ENCODE results near the gene ERCC8. TPM values are rescaled to one million over a fixed set of nuclear protein-coding genes. Genes with fewer than 3 reads are reported as not detected.

ERCC8 gene
- total RNA-seq, 2 donors from 2014 or later, result 8.9 to 9.1 TPM

DNA sequence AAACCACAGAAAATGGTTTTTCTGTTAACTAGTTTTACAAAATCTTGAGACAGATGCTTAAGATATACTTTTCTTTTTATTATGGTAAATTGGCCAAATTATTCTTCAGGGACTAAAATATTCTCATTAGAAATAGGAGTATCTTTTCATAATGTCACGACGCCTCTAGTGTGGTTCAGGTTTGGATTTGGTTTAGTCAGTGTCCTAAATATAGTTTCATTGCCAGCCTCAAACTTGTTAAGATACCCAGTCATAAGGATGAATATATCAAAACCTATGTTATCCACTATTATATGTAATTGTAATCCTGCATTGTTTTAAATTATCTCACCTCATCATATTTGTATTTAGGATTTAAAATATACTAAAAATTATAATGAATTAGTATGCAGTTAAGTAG is 13.8 kb upstream of the ERCC8 start:
- DNase-seq (ENCODE audit: low spot score), result no peak
- no peaks in the 10 kb centered on the region for H3K9me3 Mint-ChIP-seq
- no peak overlapping the region for H3K4me3 Mint-ChIP-seq
- peaks cover 10% of the 10 kb centered on the region for H3K36me3 Mint-ChIP-seq
- no peak overlapping the region for H3K27ac Mint-ChIP-seq
- H3K27me3 Mint-ChIP-seq, result no peaks in the 10 kb centered on the region
- peaks cover 3% of the 10 kb centered on the region in 2 donors for H3K4me1 Mint-ChIP-seq (ENCODE audit: low read depth in 2 of 2)
- no peak for ATAC-seq

DNA sequence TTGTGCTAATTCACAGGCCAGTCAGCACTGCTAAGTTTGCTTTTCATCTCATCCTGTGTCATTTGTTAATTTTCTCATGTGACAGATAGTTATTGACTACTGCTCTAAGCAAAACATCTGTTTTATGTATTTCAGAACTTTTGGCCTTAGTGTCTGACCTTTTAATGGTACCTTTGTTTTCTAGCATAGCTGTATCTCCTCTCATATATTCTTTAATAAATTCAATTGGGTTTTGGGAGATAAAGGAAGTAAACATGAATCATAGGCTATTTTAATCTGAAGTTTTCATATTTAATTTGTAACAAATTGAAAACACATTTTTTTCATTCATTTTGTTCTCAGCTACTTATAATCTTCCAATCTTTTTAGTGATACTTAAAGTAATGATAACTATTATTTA is 13.2 kb upstream of the ERCC8 start:
- Mint-ChIP-seq H3K36me3 (peaks cover 10% of the 10 kb centered on the region), H3K4me3 (no peak overlapping the region), H3K9me3 (no peaks in the 10 kb centered on the region), H3K27me3 (no peaks in the 10 kb centered on the region), H3K4me1 (ENCODE audit: low read depth in 2 of 2) (no peaks in the 10 kb centered on the region), H3K27ac (no peak overlapping the region)
- ATAC-seq, result no peak
- DNase-seq (ENCODE audit: low spot score), result no peak

DNA sequence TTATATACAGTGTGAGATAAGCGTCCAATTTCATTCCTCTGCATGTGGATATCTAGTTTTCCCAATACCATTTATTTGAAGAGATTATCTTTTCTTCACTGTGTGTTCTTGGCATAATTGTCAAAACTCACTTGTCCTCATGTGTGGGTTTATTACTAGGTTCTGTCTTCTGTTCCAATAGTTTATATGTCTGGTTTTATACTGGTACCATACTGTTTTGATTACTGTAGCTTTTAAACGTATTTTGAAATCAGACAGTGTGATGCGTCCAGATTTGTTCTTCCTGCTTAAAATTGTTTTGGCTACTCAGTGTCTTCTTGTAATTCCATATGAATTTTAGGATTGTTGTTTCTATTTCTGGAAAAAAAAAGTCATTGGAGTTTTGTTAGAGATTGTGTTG is 10.4 kb upstream of the ERCC8 start:
- Mint-ChIP-seq H3K4me3 (no peak overlapping the region), H3K27ac (no peak overlapping the region), H3K36me3 (peaks cover 10% of the 10 kb centered on the region), H3K4me1 (ENCODE audit: low read depth in 2 of 2) (no peaks in the 10 kb centered on the region), H3K9me3 (no peaks in the 10 kb centered on the region), H3K27me3 (no peaks in the 10 kb centered on the region)
- no peak for DNase-seq (ENCODE audit: low spot score)
- no peak for ATAC-seq

DNA sequence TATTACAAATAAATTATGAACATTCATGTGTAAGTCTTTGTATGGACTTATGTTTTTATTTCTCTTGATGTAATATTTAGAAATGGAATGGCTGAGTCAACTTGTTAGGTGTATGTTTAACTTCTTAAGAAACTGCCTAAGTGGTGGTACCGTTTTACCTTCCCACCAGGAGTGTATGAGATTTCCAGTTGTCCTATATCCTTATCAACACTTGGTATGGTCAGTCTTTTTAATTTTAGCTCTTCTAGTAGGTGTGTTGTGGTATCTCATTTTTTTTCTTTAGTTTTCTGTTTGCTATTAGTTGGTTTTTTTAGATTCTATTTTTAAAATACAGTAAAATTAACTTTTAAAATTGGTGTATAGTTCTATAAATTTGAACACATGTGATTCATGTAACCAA is 3.9 kb upstream of the ERCC8 start:
- DNase-seq (ENCODE audit: low spot score), result no peak
- ATAC-seq, result no peak
- Mint-ChIP-seq H3K27ac (no peak overlapping the region), H3K9me3 (no peaks in the 10 kb centered on the region), H3K4me1 (ENCODE audit: low read depth in 2 of 2) (peaks cover 9 to 22% of the 10 kb centered on the region in 2 donors), H3K27me3 (no peaks in the 10 kb centered on the region), H3K36me3 (no peaks in the 10 kb centered on the region), H3K4me3 (no peak overlapping the region)

DNA sequence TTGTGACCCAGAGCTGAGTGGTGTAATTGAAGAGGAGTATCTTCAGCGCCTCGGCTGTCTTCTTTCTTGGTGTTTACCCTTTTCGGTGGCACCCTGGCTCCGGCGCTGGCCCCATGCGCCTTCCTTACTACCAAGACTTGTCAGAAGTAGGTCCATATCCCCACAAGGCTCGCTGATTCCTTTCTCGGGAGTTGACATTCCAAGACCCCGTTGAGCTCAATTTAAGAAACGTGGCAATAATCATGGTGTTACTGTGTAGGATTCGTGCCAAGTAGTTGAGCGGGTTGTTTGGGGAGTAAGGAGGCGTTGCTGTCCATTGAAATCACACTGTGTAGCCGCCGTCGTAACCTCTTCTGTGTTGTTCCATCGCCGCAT is 930 bp upstream of the ERCC8 start:
- Mint-ChIP-seq H3K4me1 (ENCODE audit: low read depth in 2 of 2) (peaks cover 12 to 22% of the 10 kb centered on the region in 2 donors), H3K27me3 (no peaks in the 10 kb centered on the region), H3K4me3 (no peak overlapping the region), H3K36me3 (no peaks in the 10 kb centered on the region), H3K9me3 (no peaks in the 10 kb centered on the region), H3K27ac (no peak overlapping the region)
- no peak for DNase-seq (ENCODE audit: low spot score)
- peak in 1 of 2 donors; percentile 21 for ATAC-seq

DNA sequence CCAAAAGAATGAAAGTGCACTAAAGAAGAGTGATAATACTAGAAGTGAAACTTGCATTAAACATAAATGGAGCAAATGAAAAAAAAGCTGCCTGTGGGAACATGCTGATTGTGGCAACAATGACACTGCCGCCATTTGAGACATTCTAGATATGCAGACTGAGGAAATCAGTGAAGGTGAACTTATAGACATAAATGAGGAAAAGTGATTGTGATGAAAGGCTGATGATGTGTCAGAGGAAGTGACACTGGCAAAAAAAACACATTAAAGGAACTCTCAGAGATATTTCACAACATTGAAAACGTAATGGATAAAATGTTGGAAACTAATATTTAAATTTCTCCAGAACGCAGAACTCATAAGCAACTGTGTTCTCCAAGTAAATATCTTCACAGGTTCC is 1.2 kb downstream of the ERCC8 start:
- H3K4me1 Mint-ChIP-seq (ENCODE audit: low read depth in 2 of 2), result peaks cover 12 to 16% of the 10 kb centered on the region in 2 donors
- H3K4me3 Mint-ChIP-seq, result no peak overlapping the region
- H3K27me3 Mint-ChIP-seq, result no peaks in the 10 kb centered on the region
- no peaks in the 10 kb centered on the region for H3K36me3 Mint-ChIP-seq
- ATAC-seq (no peak), DNase-seq (ENCODE audit: low spot score) (no peak)
- H3K27ac Mint-ChIP-seq, result no peak overlapping the region
- no peaks in the 10 kb centered on the region for H3K9me3 Mint-ChIP-seq

DNA sequence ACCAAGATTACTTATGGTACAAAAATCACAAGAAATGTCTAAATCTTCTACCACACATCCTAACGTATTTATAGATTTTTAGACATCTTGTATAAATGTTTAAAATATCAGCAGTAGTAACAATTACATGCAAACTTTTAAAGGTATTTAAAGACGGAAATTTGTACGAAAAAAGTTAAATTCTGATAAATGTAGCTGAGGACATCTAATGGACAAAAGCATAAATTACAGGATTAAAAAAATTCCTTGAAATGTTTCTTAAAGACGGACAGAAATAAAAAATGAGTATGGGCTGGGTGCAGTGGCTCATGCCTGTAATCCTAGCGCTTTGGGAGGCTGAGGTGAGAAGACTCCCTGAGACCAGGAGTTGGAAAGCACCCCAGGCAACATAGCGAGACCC is 15.8 kb downstream of the ERCC8 start:
- H3K27me3 Mint-ChIP-seq, result no peaks in the 10 kb centered on the region
- H3K4me3 Mint-ChIP-seq, result no peak overlapping the region
- no peaks in the 10 kb centered on the region for H3K4me1 Mint-ChIP-seq (ENCODE audit: low read depth in 2 of 2)
- peaks cover 9% of the 10 kb centered on the region for H3K36me3 Mint-ChIP-seq
- ATAC-seq, result no peak
- DNase-seq (ENCODE audit: low spot score), result no peak
- H3K27ac Mint-ChIP-seq, result no peak overlapping the region
- H3K9me3 Mint-ChIP-seq, result no peaks in the 10 kb centered on the region

DNA sequence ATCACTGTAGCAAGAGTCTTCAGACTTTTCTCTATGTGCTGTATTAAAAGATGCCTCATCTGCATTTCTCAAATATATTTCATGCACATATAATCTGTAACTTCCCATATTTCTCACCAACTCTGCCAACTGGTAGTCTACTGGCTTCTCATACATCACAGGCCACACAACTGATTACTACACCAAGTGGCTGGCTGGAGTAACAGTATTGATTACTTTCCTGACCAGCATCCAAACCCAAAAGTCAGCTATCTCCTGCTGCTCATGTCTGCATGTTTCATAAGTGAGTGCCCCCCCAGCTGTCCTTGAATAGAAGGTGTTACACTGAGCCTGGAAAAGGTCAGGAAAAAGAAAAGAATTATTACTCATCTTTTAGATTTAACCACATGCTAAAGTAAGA is 17.4 kb downstream of the ERCC8 start:
- no peaks in the 10 kb centered on the region for H3K4me1 Mint-ChIP-seq (ENCODE audit: low read depth in 2 of 2)
- ATAC-seq, result no peak
- no peaks in the 10 kb centered on the region for H3K9me3 Mint-ChIP-seq
- no peak overlapping the region for H3K4me3 Mint-ChIP-seq
- no peak for DNase-seq (ENCODE audit: low spot score)
- H3K27me3 Mint-ChIP-seq, result no peaks in the 10 kb centered on the region
- no peak overlapping the region for H3K27ac Mint-ChIP-seq
- peaks cover 9% of the 10 kb centered on the region for H3K36me3 Mint-ChIP-seq

DNA sequence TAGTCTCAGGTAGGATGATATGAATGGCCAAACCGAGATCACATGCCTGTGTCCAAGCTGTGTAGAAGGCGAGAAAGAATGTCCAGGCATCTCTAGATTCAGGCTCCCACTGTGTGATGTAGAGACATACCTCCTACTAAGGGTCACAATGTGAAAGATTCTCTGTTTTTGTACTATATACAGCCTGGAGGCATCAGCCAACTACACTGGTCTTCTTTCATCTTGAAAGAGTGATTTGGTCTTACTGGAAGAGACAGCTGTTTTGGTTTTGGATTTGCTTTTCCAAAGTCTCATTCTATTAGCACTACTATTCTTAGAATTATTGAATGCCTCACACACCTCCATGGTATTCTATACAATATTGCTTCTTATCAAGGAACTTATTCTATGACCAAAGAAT is 26.4 kb downstream of the ERCC8 start:
- Mint-ChIP-seq H3K9me3 (peaks cover 2% of the 10 kb centered on the region), H3K4me3 (no peak overlapping the region), H3K27me3 (no peaks in the 10 kb centered on the region), H3K27ac (no peak overlapping the region), H3K4me1 (ENCODE audit: low read depth in 2 of 2) (no peaks in the 10 kb centered on the region), H3K36me3 (peaks cover 38% of the 10 kb centered on the region)
- no peak for DNase-seq (ENCODE audit: low spot score)
- no peak for ATAC-seq

DNA sequence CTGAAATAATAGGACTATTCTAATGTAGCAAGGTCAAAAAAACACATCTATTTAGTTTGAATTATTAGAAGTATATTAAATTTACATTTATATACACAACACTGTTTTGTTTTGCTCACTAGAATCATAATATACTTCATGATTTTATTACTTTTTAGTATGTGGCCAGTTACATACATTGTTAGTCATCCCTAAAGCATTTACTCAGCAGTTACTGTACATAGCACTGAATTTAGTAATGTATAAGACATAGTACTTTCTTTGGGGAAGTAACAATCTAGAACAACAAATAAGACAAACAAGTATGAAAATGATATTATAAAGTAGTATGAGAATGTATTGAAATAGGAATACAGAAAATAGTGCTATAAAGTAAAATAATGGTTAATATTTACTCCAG is 28.2 kb downstream of the ERCC8 start:
- no peak for DNase-seq (ENCODE audit: low spot score)

DNA sequence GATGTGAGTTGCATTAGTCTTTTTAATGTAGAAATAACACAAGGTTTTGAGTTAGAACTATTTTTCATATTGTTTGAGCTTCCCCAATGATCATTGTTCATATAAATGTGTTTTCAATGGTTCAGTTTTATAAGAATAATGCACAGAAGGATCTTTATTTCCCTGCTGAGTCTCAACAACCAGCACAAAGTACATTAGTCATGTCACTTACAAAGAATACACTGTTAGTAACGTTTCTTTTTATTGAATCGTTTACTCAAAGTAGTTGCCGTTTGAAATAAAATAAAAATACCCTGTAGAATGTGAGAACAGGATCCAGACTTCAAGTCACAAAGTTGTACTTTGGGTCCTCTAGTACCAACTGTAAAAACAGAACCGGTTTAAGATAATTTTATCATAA is 41.5 kb downstream of the ERCC8 start:
- H3K4me3 Mint-ChIP-seq, result no peak overlapping the region
- H3K27me3 Mint-ChIP-seq, result no peaks in the 10 kb centered on the region

More for the DNA sequence above, 28.2 kb downstream of the ERCC8 start:
- Mint-ChIP-seq H3K4me1 (ENCODE audit: low read depth in 2 of 2) (no peaks in the 10 kb centered on the region), H3K36me3 (peaks cover 41% of the 10 kb centered on the region), H3K27me3 (no peaks in the 10 kb centered on the region), H3K27ac (no peak overlapping the region), H3K9me3 (peaks cover 3% of the 10 kb centered on the region), H3K4me3 (no peak overlapping the region)
- ATAC-seq, result no peak

DNA sequence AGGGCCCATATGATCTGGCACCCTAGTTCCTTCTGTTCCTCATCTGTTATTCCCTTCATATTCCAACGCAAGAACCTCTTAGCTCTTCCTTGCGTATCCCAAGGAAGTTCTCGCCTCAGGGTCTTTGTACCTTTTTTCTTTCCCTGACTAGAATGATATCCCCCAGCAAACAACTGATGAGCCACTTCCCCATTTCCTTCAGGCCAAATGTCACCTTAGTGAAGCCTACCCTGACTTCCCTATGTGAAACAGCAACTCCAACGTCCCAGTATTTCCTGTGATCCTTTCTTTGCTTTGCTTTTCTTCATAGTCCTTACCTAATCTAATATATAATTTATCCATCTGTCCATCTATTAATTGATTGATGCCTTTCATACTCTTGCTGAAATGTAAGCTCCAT is 47.9 kb downstream of the ERCC8 start:
- H3K27me3 Mint-ChIP-seq, result no peaks in the 10 kb centered on the region
- H3K9me3 Mint-ChIP-seq, result no peaks in the 10 kb centered on the region
- no peak for ATAC-seq

More for the DNA sequence above, 41.5 kb downstream of the ERCC8 start:
- Mint-ChIP-seq H3K4me1 (ENCODE audit: low read depth in 2 of 2) (no peaks in the 10 kb centered on the region), H3K27ac (no peak overlapping the region), H3K9me3 (no peaks in the 10 kb centered on the region), H3K36me3 (peaks cover 5% of the 10 kb centered on the region)
- DNase-seq (ENCODE audit: low spot score), result no peak
- ATAC-seq, result no peak

DNA sequence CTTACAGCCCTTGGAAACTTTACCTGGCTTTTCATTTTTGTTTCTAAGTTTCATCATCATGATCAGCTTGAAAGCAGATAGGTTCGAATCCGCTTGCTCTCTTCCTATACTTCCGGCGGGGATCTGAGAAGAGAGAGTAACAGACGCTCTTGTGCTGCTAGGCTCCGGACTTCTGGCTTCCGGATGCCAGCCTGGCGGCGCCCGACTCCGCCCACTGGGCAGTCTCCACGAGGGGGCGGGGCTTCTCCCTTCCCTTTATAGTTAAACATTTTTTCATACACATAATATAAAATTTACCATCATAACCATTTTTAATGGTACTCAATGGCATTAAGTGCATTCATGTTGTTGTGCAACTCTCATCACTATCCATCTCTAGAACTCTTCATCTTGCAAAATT is 51.3 kb downstream of the ERCC8 start:
- H3K27me3 Mint-ChIP-seq, result no peaks in the 10 kb centered on the region
- H3K27ac Mint-ChIP-seq, result no peak overlapping the region
- ATAC-seq, result no peak
- H3K4me3 Mint-ChIP-seq, result no peak overlapping the region
- H3K9me3 Mint-ChIP-seq, result no peaks in the 10 kb centered on the region
- no peak for DNase-seq (ENCODE audit: low spot score)
- peaks cover 8% of the 10 kb centered on the region for H3K36me3 Mint-ChIP-seq
- H3K4me1 Mint-ChIP-seq (ENCODE audit: low read depth in 2 of 2), result no peaks in the 10 kb centered on the region

More for the DNA sequence above, 47.9 kb downstream of the ERCC8 start:
- no peak overlapping the region for H3K27ac Mint-ChIP-seq
- no peaks in the 10 kb centered on the region for H3K4me1 Mint-ChIP-seq (ENCODE audit: low read depth in 2 of 2)
- no peak overlapping the region for H3K4me3 Mint-ChIP-seq
- peaks cover 13% of the 10 kb centered on the region for H3K36me3 Mint-ChIP-seq
- DNase-seq (ENCODE audit: low spot score), result no peak

DNA sequence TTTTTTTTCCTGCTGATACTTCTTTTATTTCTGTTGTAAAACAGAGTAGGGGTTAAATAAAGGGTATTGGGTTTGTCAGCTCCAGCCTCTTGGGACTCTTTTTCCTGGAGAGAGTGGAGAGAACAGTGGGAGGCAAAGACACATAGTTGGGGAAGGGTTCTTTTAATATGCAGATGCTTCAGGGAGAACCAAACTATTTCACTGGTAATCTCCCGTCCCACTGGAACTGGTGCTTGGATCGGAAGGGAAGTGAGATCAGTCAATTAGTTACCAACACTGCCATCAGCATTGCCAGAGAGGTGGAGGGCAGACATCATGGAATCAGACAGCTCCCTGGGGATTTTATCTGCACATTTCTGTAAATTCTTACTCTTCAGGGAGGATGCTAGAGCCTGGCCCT is 53.2 kb downstream of the ERCC8 start:
- ATAC-seq (no peak), DNase-seq (ENCODE audit: low spot score) (no peak)
- Mint-ChIP-seq H3K27me3 (no peaks in the 10 kb centered on the region), H3K9me3 (no peaks in the 10 kb centered on the region), H3K27ac (no peak overlapping the region), H3K4me3 (no peak overlapping the region), H3K4me1 (ENCODE audit: low read depth in 2 of 2) (no peaks in the 10 kb centered on the region), H3K36me3 (peaks cover 4% of the 10 kb centered on the region)

DNA sequence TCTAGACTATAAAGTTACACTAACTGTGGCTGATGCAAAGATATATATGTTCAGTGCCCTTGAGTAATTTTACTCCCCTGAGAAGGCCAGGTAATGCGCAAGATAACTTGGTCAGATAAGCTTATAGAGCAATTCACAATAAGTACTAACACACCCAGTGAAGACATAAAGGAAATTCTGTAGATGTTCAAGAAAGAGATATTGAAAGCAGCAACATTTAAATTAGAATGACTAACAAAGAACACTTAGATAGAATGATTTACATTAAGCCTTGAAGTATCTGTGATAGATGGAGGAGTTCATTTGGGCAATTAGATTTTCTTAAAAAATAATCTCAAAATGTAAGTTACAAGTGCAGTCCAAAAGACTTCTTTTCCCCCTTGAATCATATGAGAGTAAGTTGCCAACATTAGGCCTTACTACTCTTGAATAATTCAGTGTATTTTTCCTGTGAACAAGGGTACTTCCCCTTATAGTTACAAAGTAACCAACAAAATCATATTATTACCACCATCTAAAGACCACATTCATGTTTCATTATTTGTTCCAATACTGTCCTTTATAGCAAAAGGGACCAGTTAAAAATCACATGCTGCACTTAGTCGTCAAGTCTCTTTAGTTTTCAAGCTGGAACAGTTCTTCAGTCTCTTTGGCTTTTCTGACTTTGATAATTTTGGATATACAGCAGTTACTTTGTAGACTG is 56.4 kb downstream of the ERCC8 start:
- no peaks in the 10 kb centered on the region for H3K27me3 Mint-ChIP-seq
- DNase-seq (ENCODE audit: low spot score) (no peak), ATAC-seq (no peak)
- H3K9me3 Mint-ChIP-seq, result no peaks in the 10 kb centered on the region
- H3K4me3 Mint-ChIP-seq, result no peak overlapping the region
- no peak overlapping the region for H3K27ac Mint-ChIP-seq
- peaks cover 4% of the 10 kb centered on the region for H3K36me3 Mint-ChIP-seq
- H3K4me1 Mint-ChIP-seq (ENCODE audit: low read depth in 2 of 2), result no peaks in the 10 kb centered on the region
